ENCODE measurements around the gene NTN5. TPM values are rescaled to one million over a fixed set of nuclear protein-coding genes. Genes with fewer than 3 reads are reported as not detected.

Gene NTN5
- total RNA-seq, 2 experiments from 2014 or later, result 0.06 to 0.19 TPM

DNA sequence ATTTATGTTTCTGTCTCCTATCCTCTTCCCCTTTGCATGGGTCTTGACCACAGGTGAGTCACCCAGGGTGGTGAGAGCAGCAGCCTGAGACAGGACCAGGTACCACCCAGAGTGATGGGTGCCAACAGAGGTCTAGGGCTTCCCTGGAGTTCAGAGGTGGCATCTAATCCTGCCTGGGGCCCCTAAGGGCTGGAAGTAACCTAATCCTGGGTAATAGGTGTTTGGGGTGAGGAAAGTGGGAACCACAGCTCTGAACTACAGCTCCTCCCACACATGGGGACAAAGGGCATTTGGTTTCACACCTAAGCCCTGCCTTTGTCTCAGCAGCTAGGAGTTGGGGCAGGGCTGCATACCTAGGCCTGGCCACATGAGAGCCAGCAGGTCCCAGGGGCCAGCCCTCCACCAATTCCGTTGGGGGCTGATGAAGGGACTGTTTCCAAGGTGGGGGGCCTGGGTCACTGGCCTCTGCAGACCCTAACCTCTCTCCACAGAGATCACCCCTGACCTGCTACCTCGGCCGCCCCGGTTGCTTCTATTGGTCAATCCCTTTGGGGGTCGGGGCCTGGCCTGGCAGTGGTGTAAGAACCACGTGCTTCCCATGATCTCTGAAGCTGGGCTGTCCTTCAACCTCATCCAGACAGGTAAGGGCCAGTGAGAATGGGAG is 45.5 kb downstream of the NTN5 start:
- CTCF ChIA-PET, result no interaction called here
- POLR2A ChIA-PET, result no interaction called here

DNA sequence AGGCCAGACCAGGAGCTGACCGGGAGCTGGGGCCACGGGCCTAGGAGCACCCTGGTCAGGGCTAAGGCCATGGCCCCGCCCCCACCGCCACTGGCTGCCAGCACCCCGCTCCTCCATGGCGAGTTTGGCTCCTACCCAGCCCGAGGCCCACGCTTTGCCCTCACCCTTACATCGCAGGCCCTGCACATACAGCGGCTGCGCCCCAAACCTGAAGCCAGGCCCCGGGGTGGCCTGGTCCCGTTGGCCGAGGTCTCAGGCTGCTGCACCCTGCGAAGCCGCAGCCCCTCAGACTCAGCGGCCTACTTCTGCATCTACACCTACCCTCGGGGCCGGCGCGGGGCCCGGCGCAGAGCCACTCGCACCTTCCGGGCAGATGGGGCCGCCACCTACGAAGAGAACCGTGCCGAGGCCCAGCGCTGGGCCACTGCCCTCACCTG is 46.9 kb downstream of the NTN5 start:
- CTCF ChIA-PET, result no interaction called here
- POLR2A ChIA-PET, result no interaction called here

DNA sequence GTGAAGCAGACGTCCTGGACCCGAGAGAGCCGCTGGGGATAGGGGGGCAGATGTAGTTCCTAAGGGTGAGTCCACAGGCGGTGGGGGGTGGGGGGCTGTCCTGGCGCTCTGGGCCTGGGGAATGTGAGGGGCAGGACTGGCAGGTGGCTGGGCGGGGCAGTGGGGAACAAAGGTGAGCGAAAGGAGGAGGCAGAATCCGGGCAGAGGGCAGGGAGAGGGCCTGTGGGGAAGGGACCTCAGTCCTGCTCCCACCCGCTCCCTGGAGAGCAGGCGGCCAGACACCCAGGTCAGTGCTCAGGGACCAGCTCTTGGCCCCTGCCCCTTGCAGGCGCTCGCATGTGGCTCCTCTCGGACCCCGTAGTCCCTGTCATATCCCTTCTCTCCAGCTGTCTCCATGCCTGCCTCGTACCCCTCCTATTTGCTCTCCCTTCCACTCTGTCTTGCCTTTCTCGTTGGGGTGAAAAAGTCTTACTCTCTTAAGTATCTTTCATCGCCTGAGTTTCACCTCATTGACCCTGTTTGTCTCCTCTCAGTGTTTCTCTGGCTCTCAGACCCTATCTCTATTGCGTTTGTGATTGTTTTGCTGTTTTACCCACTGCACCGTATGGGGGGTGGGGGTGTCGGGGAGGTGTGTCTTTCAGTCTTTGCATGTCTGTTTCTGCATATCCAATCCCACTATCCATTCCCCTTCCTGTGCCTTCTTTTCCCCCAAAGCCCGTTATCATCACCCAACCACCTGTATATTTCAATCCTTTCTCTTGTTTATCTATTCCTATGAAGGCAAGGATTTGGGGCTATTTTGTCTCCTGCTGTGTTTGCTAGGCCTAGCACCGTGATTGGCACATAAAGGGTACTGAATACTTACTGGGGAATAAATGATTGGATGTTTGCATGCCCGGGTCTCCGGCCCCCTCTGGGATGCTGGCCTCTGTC is 47.8 kb downstream of the NTN5 start:
- ChIA-PET POLR2A (no interaction called here), CTCF (no interaction called here)

DNA sequence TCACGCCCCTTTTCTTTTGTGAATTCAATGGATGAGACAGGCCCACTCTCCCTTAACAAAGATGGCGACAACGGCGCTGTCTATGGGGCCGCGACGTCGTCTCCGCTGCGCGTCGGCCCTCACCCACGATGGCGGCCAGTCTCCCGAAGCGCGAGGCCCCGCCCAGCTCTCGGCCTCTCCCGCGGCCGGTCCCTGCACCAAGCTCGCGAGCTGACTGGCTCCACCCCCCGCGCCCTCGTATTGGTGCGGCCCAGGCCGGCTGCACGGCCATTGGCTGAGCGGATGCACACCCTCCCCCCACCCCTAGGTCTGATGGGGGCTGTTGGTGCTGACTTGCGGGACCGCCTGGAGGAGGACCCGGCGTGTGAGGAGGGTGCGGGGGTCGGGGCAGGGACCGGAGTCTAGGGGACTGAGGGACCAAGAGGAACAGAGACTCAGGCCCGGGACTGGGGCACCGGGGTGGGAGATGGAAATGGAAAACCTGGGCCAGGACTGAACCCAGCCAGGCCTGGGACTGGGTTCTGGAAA is 48.7 kb downstream of the NTN5 start:
- ChIA-PET POLR2A (interaction anchor here (1.3 kb wide), 3 partner anchors 9 to 13 kb away, joined by 4 to 5 read pairs (median 4); partner anchors contain the start of gene DBP), CTCF (no interaction called here)

DNA sequence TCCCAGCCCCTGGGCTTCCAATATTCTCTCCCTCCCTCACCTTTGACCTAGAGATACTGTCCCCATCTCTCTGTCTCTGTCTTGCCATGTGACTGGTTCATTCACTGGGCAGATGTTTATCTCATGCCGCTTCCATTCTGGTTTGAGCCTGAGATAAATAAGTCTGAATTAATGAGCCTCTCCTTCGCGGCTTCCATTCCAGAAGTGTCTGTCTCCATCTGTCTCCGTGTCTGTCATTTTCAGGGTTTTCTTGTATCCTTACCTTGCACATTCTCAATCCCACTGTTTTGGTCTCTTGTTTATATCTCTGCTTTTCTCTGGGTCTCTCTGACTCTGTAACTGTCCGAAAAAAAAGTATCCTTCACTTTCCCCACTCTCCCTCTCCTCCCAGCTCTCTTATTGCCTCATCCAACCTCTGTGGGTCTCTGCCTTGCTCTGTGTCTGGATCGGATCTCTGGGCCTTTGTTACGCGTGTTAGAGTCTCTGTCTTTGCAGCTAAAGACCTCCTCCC is 49.2 kb downstream of the NTN5 start:
- CTCF ChIA-PET, result interaction anchor here (0.7 kb wide), 1 partner anchor 350 kb away, joined by 3 read pairs; no protein-coding TSS in a partner anchor

DNA sequence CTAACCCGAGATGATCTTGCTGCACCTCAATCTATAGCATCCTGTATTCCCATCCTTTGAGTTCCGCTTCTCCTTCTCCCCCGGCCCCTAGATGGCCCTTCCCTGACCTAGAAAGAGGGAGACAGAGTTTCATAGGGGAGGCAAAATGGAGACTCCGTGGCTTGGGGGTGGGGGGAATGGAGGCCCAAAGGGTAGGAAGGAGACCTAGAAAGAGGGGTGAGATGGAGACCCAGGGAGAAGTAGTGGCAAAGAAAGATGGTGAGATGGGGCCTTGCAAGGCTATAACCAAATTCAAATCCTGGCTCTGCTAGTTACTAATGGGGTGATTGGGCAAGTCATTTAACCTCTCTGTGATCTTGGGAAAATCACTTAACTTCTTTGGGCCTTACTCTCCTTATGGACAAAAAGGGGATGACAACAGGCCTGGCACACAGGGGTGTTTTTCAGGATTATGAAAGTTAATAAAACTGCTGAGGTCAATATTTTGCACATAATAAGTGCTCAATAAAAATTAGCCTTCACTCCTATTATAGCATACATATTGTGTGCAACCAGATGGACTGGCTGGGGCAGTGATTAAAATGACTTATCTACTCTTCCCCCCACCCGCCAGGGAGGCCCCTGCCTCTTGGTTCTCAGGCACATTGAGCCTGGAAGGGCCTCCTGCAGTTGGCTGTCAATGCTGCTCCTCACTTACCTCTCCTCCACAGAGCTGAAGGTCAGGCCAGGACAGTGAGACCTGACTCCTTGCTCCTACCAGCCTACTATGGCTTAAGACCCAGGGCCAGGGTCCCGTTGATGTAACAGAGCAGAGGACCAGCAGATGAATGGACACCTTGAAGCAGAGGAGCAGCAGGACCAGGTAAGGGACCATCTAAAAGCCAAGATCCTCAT is 52.9 kb downstream of the NTN5 start:
- CTCF ChIA-PET, result interaction anchor here (1.0 kb wide), 1 partner anchor 14 kb away, joined by 6 read pairs; no protein-coding TSS in a partner anchor

More for the DNA sequence above, 49.2 kb downstream of the NTN5 start:
- POLR2A ChIA-PET, result interaction anchor here (1.3 kb wide), 3 partner anchors 9 to 13 kb away, joined by 4 to 5 read pairs (median 4); partner anchors contain the start of gene DBP

DNA sequence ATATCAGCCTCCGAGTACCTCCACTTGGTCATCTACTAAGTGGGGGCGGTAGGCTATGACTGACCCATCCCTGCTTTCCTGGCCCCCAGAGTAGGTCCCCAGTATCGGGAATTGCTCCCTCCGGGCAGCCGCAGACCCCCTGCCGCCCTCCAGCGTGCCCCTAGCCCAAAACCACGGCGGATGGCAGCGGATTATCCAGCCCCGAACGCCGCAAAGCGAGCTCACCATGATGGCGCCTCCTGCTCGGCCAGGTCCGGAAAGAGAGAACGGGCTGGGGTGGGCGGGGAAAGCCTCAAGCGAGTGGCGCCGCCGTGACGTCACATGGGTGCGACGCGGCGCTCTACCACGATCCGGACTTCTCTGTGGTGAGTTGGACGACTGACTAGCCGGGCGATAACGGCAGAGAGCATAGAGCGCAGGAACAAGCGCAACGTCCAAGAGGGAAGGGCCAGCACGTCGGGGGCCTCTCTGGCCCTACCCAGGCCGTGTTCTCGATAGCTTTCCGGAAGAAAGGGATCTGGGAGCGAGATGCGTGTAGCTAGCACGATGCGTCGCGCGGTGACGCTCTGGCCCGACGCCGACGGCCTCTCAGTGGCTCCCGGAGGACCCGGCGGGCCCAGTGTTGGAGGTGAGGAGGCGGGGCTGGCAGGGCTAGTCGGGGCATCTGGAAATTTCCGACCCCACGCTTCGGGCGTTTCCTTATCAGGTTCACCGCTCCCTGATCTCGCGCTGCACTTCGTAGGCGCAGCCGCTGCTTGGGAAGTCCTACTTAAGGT is 53.7 kb downstream of the NTN5 start, which contains the start of the genes RPL18 and SPHK2:
Gene RPL18 (minus strand): TSS at position 263 of the 776 bp plus-strand sequence. CDS start 35 bp downstream, at position 228.
Gene SPHK2 (plus strand): TSS at position 591 of the 776 bp plus-strand sequence. CDS start 1,009 bp downstream, outside the sequence.
- POLR2A ChIA-PET, result interaction anchor here (0.5 to 4.0 kb wide), 10 partner anchors 9 to 255 kb away, joined by 3 to 22 read pairs (median 4); partner anchors contain the start of genes DBP, SYNGR4 and TMEM143
- CTCF ChIA-PET, result interaction anchor here (1.0 kb wide), 1 partner anchor 15 kb away, joined by 6 read pairs; no protein-coding TSS in a partner anchor

More for the DNA sequence above, 52.9 kb downstream of the NTN5 start:
- POLR2A ChIA-PET, result interaction anchor here (0.5 to 4.0 kb wide), 7 partner anchors 10 to 288 kb away, joined by 3 to 22 read pairs (median 4); partner anchors contain the start of gene DBP

DNA sequence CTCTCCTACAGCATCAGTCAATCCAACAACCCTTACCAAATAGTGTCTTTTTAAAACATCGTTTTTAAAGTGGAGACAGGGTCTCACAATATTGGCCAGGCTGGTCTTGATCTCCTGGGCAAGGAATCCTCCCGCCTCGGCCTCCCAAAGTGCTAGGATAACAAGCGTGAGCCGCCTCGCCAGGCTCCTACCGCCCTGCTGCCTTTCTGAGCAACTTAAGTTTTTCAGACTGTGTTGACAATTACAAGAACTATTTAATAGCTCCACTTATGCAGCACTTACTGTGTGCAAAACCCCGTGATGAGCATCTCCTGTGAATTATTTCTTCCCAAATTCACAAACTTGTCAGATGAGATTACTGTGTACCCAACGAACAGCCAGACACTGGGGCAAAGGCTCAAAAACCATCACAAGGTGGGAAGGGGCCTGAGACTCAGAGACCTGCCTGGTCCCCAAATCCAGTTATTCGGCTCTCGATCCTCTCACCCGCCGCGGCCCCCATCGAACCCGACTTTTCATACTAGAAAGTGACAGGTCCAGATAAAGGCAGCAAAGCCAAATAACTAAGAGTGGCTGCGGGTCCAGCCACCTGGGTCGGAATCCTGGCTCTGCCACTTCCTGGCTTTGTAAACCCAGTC is 54.4 kb downstream of the NTN5 start:
- POLR2A ChIA-PET, result interaction anchor here (0.5 to 4.0 kb wide), 10 partner anchors 8 to 870 kb away, joined by 3 to 22 read pairs (median 4); partner anchors contain the start of genes DBP, SYNGR4 and TMEM143
- CTCF ChIA-PET, result interaction anchor here (1.0 kb wide), 1 partner anchor 16 kb away, joined by 6 read pairs; no protein-coding TSS in a partner anchor

DNA sequence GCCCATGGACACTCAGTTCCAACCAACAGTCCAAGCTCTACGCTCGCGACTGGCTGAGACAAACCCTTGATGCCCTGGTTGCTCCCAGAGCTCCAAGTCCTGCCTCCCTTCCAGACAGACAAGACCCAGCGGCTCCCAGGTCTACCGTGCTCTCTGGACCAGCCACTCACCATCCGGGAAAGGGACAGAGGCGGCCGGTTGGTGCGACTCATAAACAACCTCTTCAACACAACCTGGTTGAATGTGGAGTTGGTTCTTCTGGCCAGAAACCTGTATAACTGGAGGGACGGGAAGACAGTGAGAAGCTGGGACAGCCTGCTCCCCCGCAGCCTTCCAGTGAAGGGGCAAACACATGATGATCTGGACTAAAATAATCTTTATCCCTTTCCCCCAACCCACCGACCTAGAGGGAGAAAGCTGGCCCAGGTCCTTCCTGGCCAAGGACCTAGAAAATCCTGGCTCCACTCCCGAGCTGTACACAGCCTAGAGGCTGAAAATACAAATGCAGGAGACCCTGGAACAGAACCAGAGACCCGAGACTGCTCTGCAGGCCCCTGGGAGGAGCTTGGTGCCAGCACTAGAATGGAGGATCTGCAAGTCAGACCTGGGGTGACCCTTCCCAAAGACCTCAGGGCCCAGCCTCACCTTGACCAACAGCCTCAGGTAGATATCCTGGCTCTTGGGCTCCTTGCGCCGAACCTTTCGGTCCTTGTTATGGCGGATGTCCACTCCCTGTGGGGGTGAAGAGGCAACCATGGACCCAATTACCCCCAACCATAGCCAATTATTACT is 55.5 kb downstream of the NTN5 start:
- POLR2A ChIA-PET, result interaction anchor here (0.5 to 4.0 kb wide), 5 partner anchors 14 to 869 kb away, joined by 3 to 22 read pairs (median 3); no protein-coding TSS in a partner anchor
- CTCF ChIA-PET, result interaction anchor here (0.9 to 1.3 kb wide), 3 partner anchors 9 to 225 kb away, joined by 3 to 4 read pairs (median 4); no protein-coding TSS in a partner anchor

DNA sequence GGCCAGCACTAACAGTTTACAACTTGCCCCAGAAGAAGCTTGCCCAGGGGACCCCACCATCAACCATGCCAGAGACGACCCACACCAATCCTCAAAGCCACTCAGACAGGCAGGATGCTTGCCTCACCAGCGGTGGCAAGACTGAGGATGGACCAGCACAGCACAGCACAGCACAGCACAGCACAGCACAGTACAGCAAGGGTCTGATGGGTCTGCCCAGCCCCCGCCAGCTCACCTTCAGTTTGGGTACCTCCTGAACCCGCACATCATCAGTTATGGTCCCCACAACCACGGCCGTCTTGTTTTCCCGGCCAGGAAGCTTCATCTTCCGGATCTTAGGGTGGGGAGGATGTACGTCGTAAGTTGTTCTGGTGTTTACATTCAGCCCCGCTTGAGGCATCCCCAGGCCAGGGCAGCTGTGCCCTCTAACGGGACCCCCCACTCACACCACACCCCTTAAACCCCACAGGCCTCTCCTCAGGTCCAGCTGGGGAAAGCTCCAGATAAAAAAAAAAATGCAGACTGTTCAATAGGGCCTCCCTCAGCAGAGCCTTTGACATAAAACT is 56.2 kb downstream of the NTN5 start:
- ChIA-PET CTCF (interaction anchor here (0.6 to 1.4 kb wide), 6 partner anchors 8 to 321 kb away, joined by 3 to 5 read pairs (median 4); partner anchors contain the start of gene SPACA4), POLR2A (interaction anchor here (1.0 to 4.0 kb wide), 3 partner anchors 15 to 19 kb away, joined by 3 to 22 read pairs (median 5); no protein-coding TSS in a partner anchor)

DNA sequence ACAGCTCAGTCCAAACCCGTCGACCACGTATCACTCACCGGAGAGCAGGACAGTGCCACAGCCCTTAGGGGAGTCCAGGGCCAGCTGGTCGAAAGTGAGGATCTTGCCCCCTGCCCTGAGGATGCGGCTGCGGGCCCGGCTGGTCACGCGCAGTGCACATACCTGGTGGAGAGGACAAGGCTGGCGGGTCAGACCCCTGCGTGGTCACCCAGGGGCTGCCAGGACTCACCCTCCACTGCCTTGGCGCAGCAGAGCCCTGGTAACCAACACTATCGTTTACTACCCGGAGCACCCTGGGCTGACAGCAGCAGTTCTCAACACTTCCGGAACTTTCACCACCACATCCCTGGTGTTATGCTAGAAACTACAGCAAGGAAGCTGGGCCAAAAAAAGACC is 56.8 kb downstream of the NTN5 start:
- ChIA-PET POLR2A (interaction anchor here (1.0 to 4.0 kb wide), 3 partner anchors 15 to 19 kb away, joined by 3 to 22 read pairs (median 5); no protein-coding TSS in a partner anchor), CTCF (interaction anchor here (1.0 to 1.4 kb wide), 3 partner anchors 9 to 321 kb away, joined by 3 to 5 read pairs (median 4); partner anchors contain the start of gene SPACA4)

DNA sequence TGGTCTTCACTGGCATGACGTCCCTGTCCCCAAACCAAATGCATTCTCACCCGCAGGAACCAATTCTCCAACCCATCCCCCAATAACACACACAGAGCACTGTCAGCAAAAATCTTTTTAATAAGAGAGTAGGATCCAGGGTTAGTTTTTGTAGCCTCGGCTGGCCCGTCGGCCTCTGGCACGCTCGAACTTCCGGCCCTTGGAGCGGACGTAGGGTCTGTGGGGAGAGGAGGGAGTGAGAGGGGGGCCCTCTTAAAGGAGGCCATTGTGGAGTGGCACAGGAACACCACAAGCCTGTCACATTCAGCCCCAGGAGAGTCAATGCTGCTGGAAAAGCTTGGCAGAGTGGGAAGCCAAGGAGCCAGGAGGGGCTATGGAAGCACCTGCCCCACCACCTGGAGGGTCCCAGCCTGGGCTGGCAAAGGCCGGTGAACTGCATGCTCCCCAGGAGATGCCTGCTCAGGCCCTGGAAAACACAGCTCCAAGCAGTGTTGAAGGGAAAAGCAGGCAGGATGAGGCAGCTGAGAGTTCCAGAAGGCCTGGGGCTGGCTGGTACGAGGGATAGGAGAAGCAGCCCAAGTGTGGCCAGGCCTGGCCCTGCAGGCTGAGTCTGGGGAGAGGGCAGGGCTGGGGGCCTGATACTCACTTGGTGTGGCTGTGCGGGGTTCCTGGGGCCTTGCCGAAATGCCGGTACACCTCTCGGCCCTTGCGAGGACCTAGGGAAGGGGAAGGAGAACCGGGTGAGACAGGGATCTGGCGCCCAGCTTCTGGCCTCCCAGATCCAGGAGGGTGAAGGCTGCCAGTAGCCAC is 57.4 kb downstream of the NTN5 start:
- ChIA-PET CTCF (interaction anchor here (1.0 to 1.4 kb wide), 2 partner anchors 8 to 320 kb away, joined by 3 to 5 read pairs; partner anchors contain the start of gene SPACA4), POLR2A (interaction anchor here (1.0 to 4.0 kb wide), 2 partner anchors 18 kb away, joined by 5 to 22 read pairs; no protein-coding TSS in a partner anchor)

DNA sequence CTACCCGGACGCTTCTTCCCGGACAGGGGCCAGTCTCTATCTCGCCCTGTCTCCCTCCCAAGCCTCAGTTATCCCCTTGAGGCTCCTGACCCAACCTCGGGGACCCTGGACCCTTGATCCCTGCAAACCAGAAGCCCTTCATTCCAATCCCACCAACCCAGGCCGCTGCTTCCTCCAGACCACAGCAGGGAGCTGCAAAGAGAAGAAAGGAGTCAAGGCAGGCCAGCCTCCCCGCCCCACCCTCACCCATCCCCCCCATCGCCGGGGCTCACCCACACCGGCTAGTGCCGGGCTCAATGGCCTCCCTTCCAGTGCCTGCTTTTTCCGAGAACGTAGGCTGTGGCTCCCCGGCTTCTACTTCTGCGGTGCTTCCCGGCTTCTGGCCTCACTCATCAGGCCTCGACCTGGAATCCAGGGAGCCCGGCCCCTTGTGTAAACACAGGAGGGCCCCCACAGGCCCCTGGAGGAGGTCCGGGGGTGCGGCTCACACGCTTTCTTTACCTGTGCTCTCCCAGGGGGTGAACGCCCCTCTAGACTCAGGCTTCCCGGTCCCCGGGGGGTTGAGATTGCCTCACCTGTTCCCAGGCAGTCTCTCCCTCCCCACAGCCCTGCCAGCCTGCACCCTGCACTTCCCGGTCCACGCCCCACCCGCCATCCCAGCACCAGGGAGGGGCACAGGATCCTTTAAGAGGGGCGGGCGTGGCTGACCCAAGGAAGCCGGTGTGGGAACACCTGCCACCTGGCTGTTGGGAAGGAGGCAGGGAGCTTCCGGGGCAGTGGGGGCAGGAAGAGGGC is 58.2 kb downstream of the NTN5 start, which contains the start of gene FAM83E:
Gene FAM83E (minus strand): TSS at position 641 of the 795 bp plus-strand sequence. CDS start 1,704 bp downstream, outside the sequence.
- CTCF ChIA-PET, result no interaction called here

More for the DNA sequence above, 58.2 kb downstream of the NTN5 start, which contains the start of gene FAM83E:
- POLR2A ChIA-PET, result interaction anchor here (0.7 kb wide), 1 partner anchor 19 kb away, joined by 3 read pairs; no protein-coding TSS in a partner anchor
